Endothelial cell of umbilical vein (primary cell): ENCODE results near the gene CPNE5. TPM values are rescaled to one million over a fixed set of nuclear protein-coding genes. Genes with fewer than 3 reads are reported as not detected.

Experiments
- BruUV-seq: library from RNA; stranded (reverse); fragments of 400-500 nt; replicated peaks from 2 replicates; lab custom pipeline; 2021; lab: Mats Ljungman, UMichigan
- CTCF ChIA-PET: fragments of 300-600, 350-600 bp; sonication (Branson Sonifier 250); formaldehyde crosslinking; loops from one replicate; lab custom pipeline; 2021; ENCODE audit warnings: antibody characterized with exemption, inconsistent platforms; lab: Charles Lee
- POLR2A ChIA-PET: fragments of 300-600, 350-600 bp; sonication (Branson Sonifier 250); formaldehyde crosslinking; loops from one replicate; lab custom pipeline; 2021; ENCODE audit warnings: antibody characterized with exemption, inconsistent platforms; lab: Charles Lee
- DNase-seq: peaks from one replicate; pipeline ENCODE4 v3.0.0-alpha.2; 2011; ENCODE audit warnings: low read depth, low spot score
- FAIRE-seq: peaks from 2 replicates; lab custom pipeline; 2011; peaks lifted over from hg19 to GRCh38; lab: Jason Lieb, UNC
- H2AFZ ChIP-seq: 2 replicates; pipeline ENCODE4 v1.6.0; 2012; ENCODE audit warnings: low read depth, low read length, control low read depth, inconsistent platforms
- H3K27ac ChIP-seq: 2 replicates; pipeline ENCODE4 v1.5.1; 2011; ENCODE audit warnings: low read depth, mild to moderate bottlenecking, control low read depth, low read length, moderate library complexity; ENCODE audit not compliant: insufficient read depth
- H3K27me3 ChIP-seq, 2 experiments: 2 replicates each; pipeline versions ENCODE4 v1.6.0 to v1.6.1; 2011; ENCODE audit warnings: low read length in 2 of 2, mixed read lengths in 1 of 2; ENCODE audit not compliant: control insufficient read depth in 2 of 2, insufficient read depth in 2 of 2
- H3K36me3 ChIP-seq, 2 experiments: 2 replicates in 1 of 2; 3 replicates in 1 of 2; pipeline ENCODE4 v1.5.1; 2011; ENCODE audit warnings: low read length in 2 of 2, mild to moderate bottlenecking in 1 of 2, moderate library complexity in 1 of 2; ENCODE audit not compliant: control insufficient read depth in 2 of 2, insufficient read depth in 2 of 2; ENCODE audit errors: extremely low read depth in 1 of 2
- H3K4me1 ChIP-seq: 3 replicates; pipeline ENCODE4 v1.5.1; 2011; ENCODE audit warnings: mild to moderate bottlenecking, low read length; ENCODE audit not compliant: control insufficient read depth, insufficient read depth; ENCODE audit errors: extremely low read depth
- H3K4me2 ChIP-seq: 2 replicates; pipeline ENCODE4 v1.6.1; 2011; ENCODE audit warnings: low read length, control low read depth, mixed read lengths; ENCODE audit not compliant: insufficient read depth
- H3K4me3 ChIP-seq, 3 experiments: fragments of 200-600 bp in 1 of 3; sonication (generic), shearing (Covaris generic) in 1 of 3; replicated peaks in 1 of 3; 2 replicates each; pipeline ENCODE4 v1.5.1; 2011 to 2016; ENCODE audit warnings: control low read depth in 3 of 3, low read length in 3 of 3, mild to moderate bottlenecking in 2 of 3, inconsistent platforms in 1 of 3, low read depth in 1 of 3, moderate library complexity in 1 of 3; ENCODE audit not compliant: insufficient read depth in 1 of 3
- H3K79me2 ChIP-seq: 2 replicates; pipeline ENCODE4 v1.6.0; 2012; ENCODE audit warnings: low read length, inconsistent platforms; ENCODE audit not compliant: control insufficient read depth, insufficient read depth
- H3K9ac ChIP-seq: replicated peaks from 2 replicates; pipeline ENCODE3; 2011; ENCODE audit warnings: low read length, control low read depth; ENCODE audit not compliant: insufficient read depth; ENCODE audit errors: extremely low read depth
- H3K9me1 ChIP-seq: replicated peaks from 3 replicates; pipeline ENCODE4 v1.6.0; 2011; ENCODE audit warnings: mild to moderate bottlenecking, low read length; ENCODE audit not compliant: control insufficient read depth, insufficient read depth; ENCODE audit errors: extremely low read depth
- H3K9me3 ChIP-seq: replicated peaks from 2 replicates; pipeline ENCODE4 v1.5.1; 2012; ENCODE audit warnings: low read length, inconsistent platforms; ENCODE audit not compliant: control insufficient read depth, insufficient read depth
- H4K20me1 ChIP-seq: replicated peaks from 2 replicates; pipeline ENCODE3; 2011; ENCODE audit warnings: mild to moderate bottlenecking, low read length; ENCODE audit not compliant: control insufficient read depth, insufficient read depth; ENCODE audit errors: extremely low read depth
- EZH2 ChIP-seq: IDR thresholded peaks from 2 replicates; pipeline ENCODE4 v1.6.1; 2012; ENCODE audit warnings: borderline replicate concordance, low read depth, mild to moderate bottlenecking, moderate library complexity, low read length, inconsistent platforms; ENCODE audit not compliant: severe bottlenecking
- FOS ChIP-seq: IDR thresholded peaks from 2 replicates; pipeline ENCODE4 v1.6.1; 2011; ENCODE audit warnings: mild to moderate bottlenecking, low read length, moderate library complexity, borderline replicate concordance; ENCODE audit not compliant: insufficient read depth
- JUN ChIP-seq: IDR thresholded peaks from 2 replicates; pipeline ENCODE4 v1.6.1; 2011; ENCODE audit warnings: borderline replicate concordance, low read depth; ENCODE audit not compliant: insufficient read length, insufficient read depth
- MYC ChIP-seq: IDR thresholded peaks from one replicate; pipeline ENCODE4 v1.6.1; 2011; ENCODE audit warnings: mild to moderate bottlenecking, low read depth, low read length
- POLR2A ChIP-seq: IDR thresholded peaks from 2 replicates; pipeline ENCODE4 v1.6.1; 2012; ENCODE audit warnings: low read depth, mild to moderate bottlenecking, control low read depth, low read length
- POLR2AphosphoS5 ChIP-seq: IDR thresholded peaks from 2 replicates; pipeline ENCODE4 v1.6.1; 2012; ENCODE audit warnings: low read depth, mild to moderate bottlenecking, control low read depth, low read length, moderate library complexity; ENCODE audit not compliant: insufficient read depth
- dilution Hi-C: fragments of 300-500 bp; cut with MboI; formaldehyde crosslinking; loops from one replicate; pipeline ENCODE4 v1.15.0; 2019; ENCODE audit warnings: low sequenced_read_pairs; ENCODE audit not compliant: extremely low pct_ligation_motif_present
- intact Hi-C: fragments of 100-400 bp; cut with micrococcal nuclease; formaldehyde crosslinking; loops from one replicate; pipeline ENCODE4 v1.10.0; 2022
- polyA plus RNA-seq, 4 experiments: library from polyadenylated mRNA; depleted of rRNA in 3 of 4; stranded (reverse) in 3 of 4; unstranded in 1 of 4; fragments of >200 nt; gene quantifications; 2 replicates each; pipeline versions ENCODE4 v1.2.1 to v1.2.3, GENCODE V29; 2011 to 2012; ENCODE audit warnings: missing spikeins in 1 of 4
- total RNA-seq: library from RNA; stranded (reverse); gene quantifications from 2 replicates; pipeline ENCODE4 v1.2.3, GENCODE V29; 2021
- TF ChIP-seq, protein P1 (sequence below), 2 donors: IDR thresholded peaks; 1 replicate in 1 of 2; 2 replicates in 1 of 2; pipeline ENCODE4 v1.5.1; 2011; ENCODE audit warnings: low read length in 2 of 2, mild to moderate bottlenecking in 2 of 2, moderate library complexity in 2 of 2, control low read depth in 1 of 2, inconsistent platforms in 1 of 2, low read depth in 1 of 2; ENCODE audit not compliant: insufficient read depth in 1 of 2; ENCODE audit errors: extremely low read depth in 1 of 2
- TF ChIP-seq, protein P2 (sequence below): IDR thresholded peaks from 2 replicates; pipeline ENCODE4 v1.6.1; 2011; ENCODE audit not compliant: insufficient read depth, insufficient read length

CPNE5 gene
- total and polyA plus RNA-seq, 2 donors (not counting 3 experiments of a cell fraction or from before 2014, with no cell fraction given) = 18.8 to 49.4 TPM

DNA sequence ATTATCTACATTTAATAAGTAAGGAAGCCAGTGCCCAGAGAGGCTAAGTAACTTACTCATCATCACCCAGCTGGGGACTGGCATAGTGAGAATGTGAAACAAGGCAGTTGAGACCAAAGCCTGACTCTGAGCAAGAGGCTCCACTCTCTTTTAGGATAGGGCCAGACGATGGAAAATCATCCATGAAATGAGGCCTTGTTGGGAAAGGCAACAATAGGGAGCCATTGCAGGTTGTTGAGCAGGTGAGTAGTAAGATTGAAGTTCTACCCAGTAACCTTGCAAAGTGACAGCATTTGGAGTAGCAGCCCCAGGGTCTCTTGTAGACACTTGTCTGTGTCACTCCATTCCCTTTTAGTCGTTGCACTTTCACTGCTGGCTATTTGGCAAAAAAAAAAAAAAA, 2.5 kb upstream of the CPNE5 start:
- TF ChIP-seq POLR2AphosphoS5 = no peak
- TF ChIP-seq, protein P1, sequence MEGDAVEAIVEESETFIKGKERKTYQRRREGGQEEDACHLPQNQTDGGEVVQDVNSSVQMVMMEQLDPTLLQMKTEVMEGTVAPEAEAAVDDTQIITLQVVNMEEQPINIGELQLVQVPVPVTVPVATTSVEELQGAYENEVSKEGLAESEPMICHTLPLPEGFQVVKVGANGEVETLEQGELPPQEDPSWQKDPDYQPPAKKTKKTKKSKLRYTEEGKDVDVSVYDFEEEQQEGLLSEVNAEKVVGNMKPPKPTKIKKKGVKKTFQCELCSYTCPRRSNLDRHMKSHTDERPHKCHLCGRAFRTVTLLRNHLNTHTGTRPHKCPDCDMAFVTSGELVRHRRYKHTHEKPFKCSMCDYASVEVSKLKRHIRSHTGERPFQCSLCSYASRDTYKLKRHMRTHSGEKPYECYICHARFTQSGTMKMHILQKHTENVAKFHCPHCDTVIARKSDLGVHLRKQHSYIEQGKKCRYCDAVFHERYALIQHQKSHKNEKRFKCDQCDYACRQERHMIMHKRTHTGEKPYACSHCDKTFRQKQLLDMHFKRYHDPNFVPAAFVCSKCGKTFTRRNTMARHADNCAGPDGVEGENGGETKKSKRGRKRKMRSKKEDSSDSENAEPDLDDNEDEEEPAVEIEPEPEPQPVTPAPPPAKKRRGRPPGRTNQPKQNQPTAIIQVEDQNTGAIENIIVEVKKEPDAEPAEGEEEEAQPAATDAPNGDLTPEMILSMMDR (IDR thresholded peaks at IDR 0.05; ENCODE audit: extremely low read depth in 1 of 2, insufficient read depth in 1 of 2, low read depth in 1 of 2, low read length in 2 of 2) = no peak
- no peak for TF ChIP-seq FOS
- TF ChIP-seq POLR2A = no peak
- TF ChIP-seq, protein P2, sequence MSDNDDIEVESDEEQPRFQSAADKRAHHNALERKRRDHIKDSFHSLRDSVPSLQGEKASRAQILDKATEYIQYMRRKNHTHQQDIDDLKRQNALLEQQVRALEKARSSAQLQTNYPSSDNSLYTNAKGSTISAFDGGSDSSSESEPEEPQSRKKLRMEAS = no peak
- no peak for TF ChIP-seq JUN
- TF ChIP-seq EZH2 = no peak
- no peak for TF ChIP-seq MYC
- no peak overlapping the region for H3K27ac ChIP-seq
- intact Hi-C loops = no loop called here
- no peaks in the 10 kb centered on the region for H4K20me1 ChIP-seq
- ChIA-PET CTCF (interaction anchor here (1.3 to 2.3 kb wide), 3 partner anchors 10 to 14 kb away, joined by 3 to 11 read pairs (median 9); no protein-coding TSS in a partner anchor), POLR2A (no interaction called here)
- H3K9me3 ChIP-seq = no peaks in the 10 kb centered on the region
- H3K9ac ChIP-seq = no peak overlapping the region
- H2AFZ ChIP-seq = no peak overlapping the region
- H3K4me3 ChIP-seq = no peak overlapping the region
- no peak for FAIRE-seq
- peaks cover 21% of the 10 kb centered on the region for H3K4me1 ChIP-seq
- H3K9me1 ChIP-seq = no peaks in the 10 kb centered on the region
- H3K36me3 ChIP-seq = no peaks in the 10 kb centered on the region
- DNase-seq = no peak
- dilution Hi-C loops = no loop called here
- H3K79me2 ChIP-seq = no peaks in the 10 kb centered on the region
- BruUV-seq = no TSS peak
- no peaks in the 10 kb centered on the region for H3K27me3 ChIP-seq
- no peak overlapping the region for H3K4me2 ChIP-seq
